HFF-Myc (cell line): ENCODE data around the gene ESRRA.
A peak's percentile ranks its signal among the peaks of the same experiment; 100 is the strongest.

Experiments used
- DNase-seq: peaks from one replicate; pipeline ENCODE4 v3.0.0-alpha.2; 2011; ENCODE audit warnings: low read depth; ENCODE audit errors: extremely low read depth
- H3K4me3 ChIP-seq: replicated peaks from 2 replicates; pipeline ENCODE4 v1.5.1; 2011; ENCODE audit warnings: low read depth, mild to moderate bottlenecking, control low read depth, low read length
- TF ChIP-seq, protein P1 (sequence below): IDR thresholded peaks from 2 replicates; pipeline ENCODE4 v1.5.1; 2012; ENCODE audit warnings: mild to moderate bottlenecking, low read depth, low read length, control low read depth; ENCODE audit errors: missing control alignments

ESRRA gene

DNA sequence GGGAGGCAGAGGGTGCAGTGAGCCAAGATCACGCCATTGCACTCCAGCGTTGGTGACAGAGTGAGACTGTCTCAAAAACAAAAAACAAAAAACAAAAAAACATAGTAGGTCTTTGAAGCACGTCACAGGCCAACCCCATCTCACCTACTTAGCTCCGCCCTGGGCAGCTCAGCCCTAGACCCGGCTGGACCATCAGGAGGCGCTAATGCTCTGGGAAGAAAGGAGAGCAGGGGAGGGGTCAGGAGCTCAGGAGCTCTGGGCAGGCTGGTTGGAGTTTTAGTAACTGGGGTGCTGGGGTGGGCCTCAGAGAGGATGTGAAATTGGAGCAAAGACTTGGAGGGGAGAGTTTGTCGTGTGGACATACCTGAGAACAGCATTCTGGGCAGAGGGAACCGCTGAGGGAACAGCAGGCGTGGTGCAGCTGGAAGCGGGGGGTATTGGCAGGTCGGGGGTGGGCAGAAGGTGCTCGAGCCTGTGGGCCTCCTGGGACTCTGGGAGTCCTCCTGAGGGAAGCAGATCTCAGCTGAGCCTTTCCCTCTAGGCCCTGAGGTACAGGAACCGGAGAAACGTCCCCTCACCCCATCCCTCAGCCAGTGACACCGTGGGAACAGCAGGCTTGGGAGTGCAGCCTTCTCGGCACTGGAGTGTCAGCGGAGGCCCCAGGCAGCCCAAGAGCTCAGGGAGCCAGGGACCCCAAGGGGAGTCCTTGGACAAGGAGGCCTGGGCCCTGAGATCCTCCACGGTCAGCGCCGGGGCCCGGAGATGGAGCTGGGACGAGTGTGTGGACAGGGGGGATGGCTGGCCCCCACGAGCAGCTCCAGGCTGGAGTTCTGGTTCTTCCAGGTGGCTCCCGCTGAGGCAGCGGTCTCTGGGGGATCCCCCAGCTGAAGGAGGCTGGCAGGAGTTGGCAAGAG lies 51.4 kb downstream of the ESRRA start:
- TF ChIP-seq, protein P1, sequence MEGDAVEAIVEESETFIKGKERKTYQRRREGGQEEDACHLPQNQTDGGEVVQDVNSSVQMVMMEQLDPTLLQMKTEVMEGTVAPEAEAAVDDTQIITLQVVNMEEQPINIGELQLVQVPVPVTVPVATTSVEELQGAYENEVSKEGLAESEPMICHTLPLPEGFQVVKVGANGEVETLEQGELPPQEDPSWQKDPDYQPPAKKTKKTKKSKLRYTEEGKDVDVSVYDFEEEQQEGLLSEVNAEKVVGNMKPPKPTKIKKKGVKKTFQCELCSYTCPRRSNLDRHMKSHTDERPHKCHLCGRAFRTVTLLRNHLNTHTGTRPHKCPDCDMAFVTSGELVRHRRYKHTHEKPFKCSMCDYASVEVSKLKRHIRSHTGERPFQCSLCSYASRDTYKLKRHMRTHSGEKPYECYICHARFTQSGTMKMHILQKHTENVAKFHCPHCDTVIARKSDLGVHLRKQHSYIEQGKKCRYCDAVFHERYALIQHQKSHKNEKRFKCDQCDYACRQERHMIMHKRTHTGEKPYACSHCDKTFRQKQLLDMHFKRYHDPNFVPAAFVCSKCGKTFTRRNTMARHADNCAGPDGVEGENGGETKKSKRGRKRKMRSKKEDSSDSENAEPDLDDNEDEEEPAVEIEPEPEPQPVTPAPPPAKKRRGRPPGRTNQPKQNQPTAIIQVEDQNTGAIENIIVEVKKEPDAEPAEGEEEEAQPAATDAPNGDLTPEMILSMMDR, result peak; percentile 54
- DNase-seq, result no peak
- H3K4me3 ChIP-seq, result no peak overlapping the region

GRCh38 chr11:64357446-64357845 lies 52.1 kb downstream of the ESRRA start:
- TF ChIP-seq, protein P1, result no peak
- H3K4me3 ChIP-seq, result no peak overlapping the region
- DNase-seq, result no peak

- TF ChIP-seq, protein P1, result no peak
- no peak for DNase-seq
- peak overlapping the region; percentile 81 for H3K4me3 ChIP-seq
Observed at GRCh38 chr11:64357904-64358535, 52.7 kb downstream of the ESRRA start.

DNA sequence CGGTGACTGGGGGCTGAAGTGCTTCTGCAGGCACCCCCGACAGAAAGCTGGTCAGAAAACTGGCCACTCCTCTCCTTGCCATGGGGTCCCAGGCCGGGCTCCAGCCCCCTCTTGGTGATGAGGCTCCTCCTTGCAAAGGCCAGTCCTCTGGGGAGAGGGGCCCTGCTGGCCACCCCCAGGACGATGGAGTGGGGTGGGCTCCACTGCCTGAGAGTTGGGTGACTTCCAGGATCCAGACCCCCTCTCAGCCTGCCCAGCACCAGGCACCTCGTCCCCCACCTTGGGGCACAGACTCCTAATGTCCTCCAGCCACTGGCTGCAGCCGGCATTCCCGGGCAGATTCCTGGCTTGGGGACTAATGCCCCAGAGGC lies 53.2 kb downstream of the ESRRA start:
- DNase-seq, result no peak
- TF ChIP-seq, protein P1, result no peak
- peak overlapping the region; percentile 81 for H3K4me3 ChIP-seq

- TF ChIP-seq, protein P1, result no peak
Observed at GRCh38 chr11:64358907-64359711, 53.8 kb downstream of the ESRRA start, which contains the start of gene RPS6KA4. TSS of gene RPS6KA4 (plus strand) at chr11:64359162. CDS start at chr11:64359236, 74 bp downstream.

GRCh38 chr11:64359712-64360445 lies 54.6 kb downstream of the ESRRA start:
- peak overlapping the region; percentile 81 for H3K4me3 ChIP-seq
- DNase-seq, result no peak
- TF ChIP-seq, protein P1, result no peak

More at GRCh38 chr11:64358907-64359711, 53.8 kb downstream of the ESRRA start, which contains the start of gene RPS6KA4:
- peak within 1 kb of the TSS; percentile 81 for H3K4me3 ChIP-seq
- DNase-seq, result no peak
